ENCODE data around the gene WFIKKN2.

DNA sequence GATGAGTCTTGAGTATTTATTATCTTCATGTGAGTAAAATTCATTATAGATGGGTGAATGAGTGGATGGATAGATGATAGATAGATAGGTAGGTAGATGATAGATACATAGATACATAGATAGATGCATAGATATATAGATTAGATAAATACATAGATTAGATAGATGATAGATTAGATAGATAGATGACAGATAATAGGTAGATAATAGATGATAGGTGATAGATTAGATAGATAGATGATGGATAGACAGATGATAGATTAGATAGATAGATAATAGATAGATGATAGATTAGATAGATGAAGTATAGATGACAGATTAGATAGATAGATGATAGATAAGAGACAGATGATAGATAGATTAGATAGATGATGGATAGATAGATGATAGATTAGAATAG is 21.8 kb upstream of the WFIKKN2 start:
- TF ChIP-seq POLR2AphosphoS5 (IDR thresholded peaks at IDR 0.05; ENCODE audit: borderline replicate concordance, low read depth, low read length), result no peak
- TF ChIP-seq EZH2 (IDR thresholded peaks at IDR 0.05), result no peak
- no peak for TF ChIP-seq FOXP2 (optimal IDR thresholded peaks at IDR 0.05; ENCODE audit: control extremely low read depth, extremely low read length, insufficient read depth)

Measured in SK-N-MC (cell line).